ENCODE data around the gene FBP2.
"Not testable (repeated sequence)": the region's sequence is repeated elsewhere in the genome, so short reads cannot be mapped to it uniquely, and the experiment has no call there.

Gene FBP2

GRCh38 chr9:94603259-94604160, 9.9 kb upstream of the FBP2 start:
- peak; percentile 0 for DNase-seq

GRCh38 chr9:94602666-94603065, 9.0 kb upstream of the FBP2 start:
- DNase-seq = no peak

GRCh38 chr9:94600715-94601114, 7.1 kb upstream of the FBP2 start:
- no peak for DNase-seq

- no peak for DNase-seq
Observed at GRCh38 chr9:94600258-94600657, 6.6 kb upstream of the FBP2 start.

- DNase-seq = no peak
Observed at GRCh38 chr9:94599102-94599501, 5.5 kb upstream of the FBP2 start.

- DNase-seq = not testable (repeated sequence)
Observed at GRCh38 chr9:94592683-94593082, 941 bp downstream of the FBP2 start.

GRCh38 chr9:94591876-94592275, 1.7 kb downstream of the FBP2 start:
- no peak for DNase-seq

GRCh38 chr9:94591046-94591545, 2.5 kb downstream of the FBP2 start:
- not testable (repeated sequence) for DNase-seq

GRCh38 chr9:94588681-94589080, 4.9 kb downstream of the FBP2 start:
- DNase-seq = no peak

GRCh38 chr9:94586814-94587213, 6.8 kb downstream of the FBP2 start:
- DNase-seq = no peak

- no peak for DNase-seq
Observed at GRCh38 chr9:94586316-94586715, 7.3 kb downstream of the FBP2 start.

GRCh38 chr9:94584555-94584954, 9.1 kb downstream of the FBP2 start:
- no peak for DNase-seq

- DNase-seq = no peak
Observed at GRCh38 chr9:94581728-94582127, 11.9 kb downstream of the FBP2 start.

- DNase-seq = no peak
Observed at GRCh38 chr9:94577571-94577970, 16.1 kb downstream of the FBP2 start.

- no peak for DNase-seq
Observed at GRCh38 chr9:94577036-94577435, 16.6 kb downstream of the FBP2 start.

GRCh38 chr9:94576131-94576530, 17.5 kb downstream of the FBP2 start:
- DNase-seq = no peak

- no peak for DNase-seq
Observed at GRCh38 chr9:94568972-94569712, 24.5 kb downstream of the FBP2 start.

- no peak for DNase-seq
Observed at GRCh38 chr9:94568250-94568889, 25.3 kb downstream of the FBP2 start.

- DNase-seq = no peak
Observed at GRCh38 chr9:94567271-94567670, 26.4 kb downstream of the FBP2 start.

GRCh38 chr9:94566550-94566949, 27.1 kb downstream of the FBP2 start:
- no peak for DNase-seq

GRCh38 chr9:94564279-94564678, 29.3 kb downstream of the FBP2 start:
- DNase-seq = not testable (repeated sequence)

GRCh38 chr9:94563548-94563947, 30.1 kb downstream of the FBP2 start:
- no peak for DNase-seq

GRCh38 chr9:94560237-94560636, 33.4 kb downstream of the FBP2 start:
- no peak for DNase-seq
